ENCODE data around the gene HMGB2.

The HMGB2 gene

GRCh38 chr4:173334085-173334890, at the start of gene HMGB2:
Gene HMGB2, minus strand, starts transcription at chr4:173334358. Its CDS starts 709 bp downstream, at chr4:173333649.
- DNase-seq (ENCODE audit: low read depth, low spot score), result peak; percentile 98

GRCh38 chr4:173382349-173382748, 48.2 kb upstream of the HMGB2 start:
- no peak for DNase-seq (ENCODE audit: low read depth, low spot score)

GRCh38 chr4:173381610-173382009, 47.5 kb upstream of the HMGB2 start:
- DNase-seq (ENCODE audit: low read depth, low spot score), result no peak

GRCh38 chr4:173380987-173381386, 46.8 kb upstream of the HMGB2 start:
- no peak for DNase-seq (ENCODE audit: low read depth, low spot score)

- DNase-seq (ENCODE audit: low read depth, low spot score), result no peak
Observed at GRCh38 chr4:173379929-173380328, 45.8 kb upstream of the HMGB2 start.

- no peak for DNase-seq (ENCODE audit: low read depth, low spot score)
Observed at GRCh38 chr4:173374588-173374987, 40.4 kb upstream of the HMGB2 start.

- no peak for DNase-seq (ENCODE audit: low read depth, low spot score)
Observed at GRCh38 chr4:173371292-173372192, 37.4 kb upstream of the HMGB2 start.

GRCh38 chr4:173370477-173371291, 36.5 kb upstream of the HMGB2 start, which contains the start of gene SAP30:
Gene SAP30, plus strand, starts transcription at chr4:173370954. Its CDS starts 229 bp downstream, at chr4:173371183.
- peak; percentile 93 for DNase-seq (ENCODE audit: low read depth, low spot score)

- DNase-seq (ENCODE audit: low read depth, low spot score), result peak; percentile 34
Observed at GRCh38 chr4:173370130-173370476, 35.9 kb upstream of the HMGB2 start.

- DNase-seq (ENCODE audit: low read depth, low spot score), result no peak
Observed at GRCh38 chr4:173367946-173368345, 33.8 kb upstream of the HMGB2 start.

- no peak for DNase-seq (ENCODE audit: low read depth, low spot score)
Observed at GRCh38 chr4:173367285-173367684, 33.1 kb upstream of the HMGB2 start.

- no peak for DNase-seq (ENCODE audit: low read depth, low spot score)
Observed at GRCh38 chr4:173365359-173365996, 31.3 kb upstream of the HMGB2 start.

GRCh38 chr4:173362666-173363065, 28.5 kb upstream of the HMGB2 start:
- DNase-seq (ENCODE audit: low read depth, low spot score), result no peak

- DNase-seq (ENCODE audit: low read depth, low spot score), result no peak
Observed at GRCh38 chr4:173360587-173361221, 26.5 kb upstream of the HMGB2 start.

GRCh38 chr4:173357939-173358338, 23.8 kb upstream of the HMGB2 start:
- no peak for DNase-seq (ENCODE audit: low read depth, low spot score)

GRCh38 chr4:173347467-173347866, 13.3 kb upstream of the HMGB2 start:
- no peak for DNase-seq (ENCODE audit: low read depth, low spot score)

GRCh38 chr4:173346074-173346473, 11.9 kb upstream of the HMGB2 start:
- no peak for DNase-seq (ENCODE audit: low read depth, low spot score)

- DNase-seq (ENCODE audit: low read depth, low spot score), result no peak
Observed at GRCh38 chr4:173345648-173346047, 11.5 kb upstream of the HMGB2 start.

GRCh38 chr4:173343832-173344397, 9.8 kb upstream of the HMGB2 start:
- no peak for DNase-seq (ENCODE audit: low read depth, low spot score)

- DNase-seq (ENCODE audit: low read depth, low spot score), result no peak
Observed at GRCh38 chr4:173337463-173337862, 3.3 kb upstream of the HMGB2 start.
